Eye (tissue), 1 donor: Measurements from ENCODE around the gene MAML2.

Experiments
- DNase-seq: peaks from one replicate; pipeline ENCODE4 v3.0.0-alpha.2; 2015

Gene MAML2

DNA sequence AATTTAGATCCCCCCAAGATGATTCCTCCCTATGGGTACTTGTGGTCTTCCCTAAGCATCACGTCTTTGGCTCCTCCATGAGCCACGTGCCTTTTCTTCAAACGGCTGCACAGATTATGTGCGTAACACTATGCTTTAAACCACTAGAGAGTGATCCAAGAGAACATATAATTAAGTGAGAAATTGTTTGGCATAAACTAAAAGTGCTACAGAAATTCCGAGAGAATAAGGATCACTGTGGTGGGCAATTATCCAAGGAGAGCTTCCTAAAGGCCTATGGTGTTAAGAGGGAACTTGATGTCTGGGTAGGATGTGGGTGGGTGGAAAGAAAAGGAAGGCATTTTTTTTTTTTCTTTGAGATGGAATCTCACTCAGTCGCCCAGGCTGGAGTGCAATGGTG is 110.9 kb downstream of the MAML2 start:
- no peak for DNase-seq

DNA sequence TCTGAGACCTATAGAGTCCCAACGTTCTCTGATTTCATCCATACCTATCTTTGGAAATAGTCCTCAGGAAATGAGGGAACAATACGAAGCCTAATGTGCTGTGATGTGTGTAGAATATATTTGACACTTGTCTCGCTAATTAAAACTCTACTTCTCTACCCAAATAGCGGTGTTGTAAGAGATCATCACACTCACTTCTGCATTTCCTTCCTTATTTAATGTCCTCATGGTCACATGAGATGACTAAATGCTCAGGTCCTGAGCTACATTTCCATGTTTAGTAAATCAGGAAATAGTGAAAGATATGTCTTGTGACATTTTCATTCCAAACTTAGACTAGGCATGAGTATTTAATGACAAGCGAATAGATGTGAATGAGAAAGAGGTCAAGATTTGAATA is 112.3 kb downstream of the MAML2 start:
- no peak for DNase-seq

DNA sequence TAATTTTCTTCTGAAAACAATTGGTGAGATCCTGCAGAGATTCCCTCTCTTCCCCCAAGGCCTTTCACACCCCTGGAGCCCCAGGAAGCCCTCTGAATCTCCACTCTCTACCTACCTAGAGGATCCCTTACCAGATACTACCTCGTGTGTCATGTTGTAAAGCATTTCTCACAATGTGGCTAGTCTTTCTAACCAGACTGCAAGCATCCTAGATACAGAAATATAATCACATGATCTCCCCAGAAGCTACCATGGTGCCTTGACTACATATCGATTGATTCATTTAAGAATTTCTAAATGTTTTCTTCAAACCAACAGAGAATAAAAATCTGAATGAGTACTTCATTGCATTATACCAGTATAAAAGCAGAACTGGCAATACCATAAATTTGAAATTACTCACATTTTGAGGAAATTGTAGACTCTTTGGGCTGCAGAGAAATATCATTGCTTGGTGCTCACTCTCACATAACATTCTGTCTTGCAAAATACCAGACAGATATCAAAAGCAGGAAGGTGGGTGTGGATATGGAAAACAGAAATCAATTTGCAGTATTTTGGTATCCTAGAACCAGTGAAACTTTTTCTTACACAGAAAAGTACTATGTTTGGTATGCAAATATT is 113.5 kb downstream of the MAML2 start:
- no peak for DNase-seq

GRCh38 chr11:96228910-96229309 is 114.1 kb downstream of the MAML2 start:
- no peak for DNase-seq

GRCh38 chr11:96228473-96228891 is 114.5 kb downstream of the MAML2 start:
- DNase-seq, result peak; percentile 72

DNA sequence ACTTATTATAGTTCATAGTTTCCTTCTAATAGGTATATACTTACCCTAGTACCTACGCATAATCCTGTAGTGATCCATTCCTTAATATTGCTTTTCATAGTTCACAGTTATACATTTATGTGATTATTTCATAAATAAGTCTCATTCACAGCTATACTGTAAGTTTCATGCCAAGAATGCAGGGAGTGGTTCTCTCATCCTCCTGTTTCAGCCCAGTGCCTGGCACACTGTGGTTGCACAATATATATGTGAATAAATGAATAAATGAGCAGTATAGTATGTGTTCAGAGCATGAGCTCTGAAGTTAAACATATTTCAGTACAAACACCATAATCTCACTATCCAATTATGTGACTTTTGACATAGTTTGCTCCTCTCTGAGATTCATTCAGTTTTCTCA is 115.8 kb downstream of the MAML2 start:
- no peak for DNase-seq

- DNase-seq, result no peak
These were observed 119.9 kb downstream of the MAML2 start for GRCh38 chr11:96223083-96223482.

- DNase-seq, result peak; percentile 34
These were observed 120.9 kb downstream of the MAML2 start for GRCh38 chr11:96222102-96222501.

DNA sequence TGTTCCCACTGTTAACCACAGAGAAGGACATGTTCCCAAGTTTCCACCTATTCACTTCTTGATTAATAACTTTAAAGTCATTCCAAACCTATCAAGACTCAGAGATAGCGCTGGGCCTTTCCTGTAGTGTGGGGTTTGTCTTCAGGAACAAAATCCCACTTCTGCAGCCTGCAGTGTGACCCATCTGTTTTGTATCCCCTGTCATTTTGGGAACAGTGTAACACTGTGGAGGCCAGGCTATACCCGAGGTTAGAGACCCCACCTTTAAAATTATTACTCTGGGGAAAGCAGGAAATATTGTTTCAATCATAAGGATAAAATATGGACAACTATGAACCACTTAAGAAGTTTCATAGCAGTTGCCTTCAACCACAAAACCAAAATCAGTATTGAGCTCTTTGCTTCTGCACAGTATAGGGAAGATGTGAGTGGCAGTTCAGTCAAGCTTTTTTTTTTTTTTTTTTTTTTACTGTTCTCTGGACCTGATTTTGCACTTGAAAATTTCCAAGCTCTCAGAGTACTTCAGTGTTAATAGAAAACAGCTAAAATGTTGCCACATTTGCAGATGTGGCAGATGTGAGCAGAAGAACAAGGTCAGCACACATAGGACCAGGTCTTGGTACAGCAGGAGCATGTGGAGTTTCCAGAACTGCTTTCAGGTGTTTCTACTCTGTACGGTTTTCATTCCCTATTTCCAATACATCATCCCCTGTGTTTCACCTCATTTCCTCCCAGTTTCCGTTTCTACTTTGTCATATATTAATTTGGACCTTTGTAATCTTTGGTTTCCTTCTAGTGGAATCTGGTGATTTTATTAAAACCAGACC is 121.5 kb downstream of the MAML2 start:
- DNase-seq, result no peak

GRCh38 chr11:96219981-96220623 is 122.9 kb downstream of the MAML2 start:
- DNase-seq, result no peak

DNA sequence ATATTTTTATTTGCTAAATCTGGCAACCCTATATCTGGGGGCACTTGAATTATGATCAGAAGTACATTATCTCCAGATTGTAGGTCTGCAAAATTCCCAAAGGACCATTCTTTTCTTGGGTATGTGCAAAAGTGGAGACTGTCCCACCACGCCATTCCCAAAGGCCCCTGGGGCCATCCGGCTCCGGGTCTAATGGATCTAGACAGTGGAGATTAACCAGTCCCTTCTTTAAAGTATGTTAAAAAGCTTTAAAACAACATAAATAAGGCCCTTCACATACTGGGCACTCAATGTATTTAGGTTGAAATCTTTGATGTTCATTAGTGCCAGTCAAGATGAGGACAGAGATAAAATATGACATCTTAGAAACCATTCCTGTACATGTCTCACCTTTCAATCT is 124.1 kb downstream of the MAML2 start:
- no peak for DNase-seq

DNA sequence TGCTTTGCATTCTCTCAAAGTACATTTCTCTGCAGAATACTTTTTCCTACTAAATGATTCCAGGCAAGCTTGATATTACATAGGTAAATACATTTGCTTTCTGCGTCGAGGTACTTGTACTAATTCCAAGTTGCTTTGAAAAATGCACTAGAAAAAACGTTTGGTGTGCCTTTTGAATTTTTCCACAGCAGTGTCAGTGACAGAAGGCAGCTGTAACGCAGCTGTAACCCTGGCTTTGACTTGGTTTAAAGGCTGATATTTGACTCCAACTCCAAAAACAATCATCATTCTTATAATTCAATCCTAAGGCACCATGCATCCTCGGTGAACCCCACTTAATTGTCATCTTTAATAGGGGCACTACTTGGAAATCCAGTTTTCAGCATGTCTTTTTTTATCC is 125.0 kb downstream of the MAML2 start:
- DNase-seq, result no peak

- no peak for DNase-seq
These were observed 125.8 kb downstream of the MAML2 start for GRCh38 chr11:96217206-96217605.

GRCh38 chr11:96215826-96216225 is 127.2 kb downstream of the MAML2 start:
- no peak for DNase-seq

DNA sequence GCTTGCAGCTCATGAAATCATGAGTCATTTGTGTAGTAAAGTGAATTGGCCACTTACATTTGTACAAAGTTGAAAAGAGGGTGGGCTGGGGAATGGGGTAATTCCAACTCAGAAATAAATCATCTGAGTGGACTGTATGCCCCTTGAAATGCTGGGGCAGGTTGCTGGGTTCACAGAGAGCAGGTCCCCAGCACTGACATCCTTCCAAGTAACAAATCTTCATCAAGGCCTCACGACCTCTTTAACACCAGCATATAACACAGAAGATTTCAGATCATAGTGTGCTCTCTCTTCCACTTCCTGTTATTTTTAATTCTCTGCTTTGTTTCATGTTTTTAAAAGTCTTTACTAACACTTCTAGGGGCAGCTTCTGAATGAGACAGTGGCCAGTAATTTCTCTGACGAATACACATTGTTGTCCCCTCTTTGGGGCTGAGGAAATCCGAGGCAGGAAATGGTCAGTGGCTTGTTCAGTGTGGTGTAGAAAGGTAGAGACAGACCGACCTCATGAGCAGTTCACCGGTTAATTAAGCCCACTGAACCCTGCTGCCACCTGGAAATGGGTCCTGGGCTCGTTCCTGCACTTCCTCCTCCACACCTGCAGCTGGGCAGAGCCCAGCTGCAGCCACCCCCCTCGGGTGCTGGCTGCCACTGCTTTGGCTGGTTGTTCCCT is 127.7 kb downstream of the MAML2 start:
- no peak for DNase-seq

- no peak for DNase-seq
These were observed 128.3 kb downstream of the MAML2 start for GRCh38 chr11:96214777-96215109.

- no peak for DNase-seq
These were observed 129.5 kb downstream of the MAML2 start for GRCh38 chr11:96213500-96213899.

DNA sequence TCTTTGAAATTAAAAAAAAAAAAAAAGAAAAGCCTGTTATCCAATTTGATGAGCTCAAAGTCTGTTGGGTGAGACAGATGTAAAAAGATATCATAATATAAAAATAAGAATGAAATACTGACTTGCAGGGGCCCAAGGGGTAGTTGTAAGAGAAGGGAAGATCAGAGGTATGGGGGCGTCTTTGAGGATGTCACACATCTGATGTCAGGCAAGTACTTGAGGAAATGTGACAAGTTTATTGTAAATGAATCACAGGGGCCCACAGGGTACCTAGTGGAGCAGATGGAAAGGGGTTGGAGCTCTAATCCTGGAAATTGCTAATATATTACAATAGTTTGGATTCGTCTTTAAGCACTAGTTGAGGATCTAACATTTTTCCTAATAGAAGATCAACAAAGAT is 131.6 kb downstream of the MAML2 start:
- no peak for DNase-seq

DNA sequence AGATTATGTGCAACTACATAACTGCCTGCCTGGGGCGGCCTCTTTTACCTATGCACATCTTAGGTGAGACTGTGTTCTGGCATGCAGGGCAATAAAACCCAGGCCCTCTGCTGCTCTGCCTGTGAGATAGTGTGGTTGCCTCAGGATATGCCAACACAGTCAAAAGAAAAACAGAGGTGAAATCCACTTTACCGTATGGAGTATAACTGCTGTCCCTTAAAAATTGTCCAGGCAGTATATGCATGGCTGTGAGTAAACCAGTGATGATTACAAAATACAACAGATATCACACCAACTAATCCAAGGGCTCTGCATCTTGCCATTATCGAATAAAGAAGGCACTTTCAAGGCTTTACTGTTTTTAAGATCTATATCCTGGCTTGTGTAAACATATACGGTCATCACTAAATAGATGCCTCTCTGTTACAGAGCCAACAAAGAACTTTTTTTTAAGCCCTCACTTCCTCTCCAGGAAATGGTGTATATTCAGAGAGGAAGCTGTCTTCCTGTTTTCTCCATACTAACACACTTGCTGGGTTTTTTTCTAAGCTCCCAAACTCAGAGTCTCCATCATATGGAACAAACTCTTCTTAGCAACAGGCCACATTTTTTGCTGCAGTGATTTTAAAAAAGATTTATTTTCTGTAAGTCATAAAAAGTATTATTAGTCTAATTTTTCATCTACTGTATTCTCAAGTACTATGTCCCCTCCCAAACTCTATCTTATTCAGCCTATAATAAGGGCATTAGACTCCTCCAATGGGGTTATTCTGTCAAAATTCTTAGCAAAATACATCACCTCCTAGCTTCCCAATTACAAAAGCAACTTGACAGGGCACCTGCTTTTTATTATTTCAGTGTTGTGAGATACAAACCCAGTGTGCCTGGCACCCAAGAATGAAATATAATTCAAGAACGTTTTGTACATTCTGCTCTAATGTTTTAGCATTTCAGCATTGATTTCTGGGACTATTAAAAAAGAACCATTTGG is 135.2 kb downstream of the MAML2 start:
- DNase-seq, result no peak

- no peak for DNase-seq
These were observed 136.0 kb downstream of the MAML2 start for GRCh38 chr11:96206955-96207354.

DNA sequence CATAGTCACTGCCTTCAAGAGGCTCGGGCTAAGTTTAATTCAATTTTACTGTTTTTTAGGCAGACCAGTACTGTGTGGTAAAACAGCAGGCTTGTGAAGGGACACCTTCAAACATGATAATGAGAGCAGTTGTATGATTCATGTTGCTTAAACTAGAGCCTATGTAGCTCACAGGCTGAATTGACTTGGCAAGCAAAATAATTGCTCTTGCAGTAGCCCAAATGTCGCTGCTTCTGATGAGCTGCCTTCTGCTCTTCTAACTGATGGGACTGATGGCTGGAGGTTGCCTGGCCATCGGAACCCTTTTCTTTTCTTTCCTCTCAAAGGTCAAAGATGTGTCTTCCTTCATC is 137.6 kb downstream of the MAML2 start:
- no peak for DNase-seq

GRCh38 chr11:96204721-96205459 is 138.1 kb downstream of the MAML2 start:
- no peak for DNase-seq
